GM19463 (cell line): ENCODE results near the gene C11orf58.

Source experiments
- ATAC-seq: cut with Tn5 transposase; IDR thresholded peaks from one replicate; pipeline ENCODE4 v1.9.1; 2021; ENCODE audit warnings: mild to moderate bottlenecking, moderate library complexity; ENCODE audit not compliant: unreplicated experiment

C11orf58 gene

GRCh38 chr11:16784666-16785065, 46.2 kb downstream of the C11orf58 start:
- ATAC-seq, result no peak

DNA sequence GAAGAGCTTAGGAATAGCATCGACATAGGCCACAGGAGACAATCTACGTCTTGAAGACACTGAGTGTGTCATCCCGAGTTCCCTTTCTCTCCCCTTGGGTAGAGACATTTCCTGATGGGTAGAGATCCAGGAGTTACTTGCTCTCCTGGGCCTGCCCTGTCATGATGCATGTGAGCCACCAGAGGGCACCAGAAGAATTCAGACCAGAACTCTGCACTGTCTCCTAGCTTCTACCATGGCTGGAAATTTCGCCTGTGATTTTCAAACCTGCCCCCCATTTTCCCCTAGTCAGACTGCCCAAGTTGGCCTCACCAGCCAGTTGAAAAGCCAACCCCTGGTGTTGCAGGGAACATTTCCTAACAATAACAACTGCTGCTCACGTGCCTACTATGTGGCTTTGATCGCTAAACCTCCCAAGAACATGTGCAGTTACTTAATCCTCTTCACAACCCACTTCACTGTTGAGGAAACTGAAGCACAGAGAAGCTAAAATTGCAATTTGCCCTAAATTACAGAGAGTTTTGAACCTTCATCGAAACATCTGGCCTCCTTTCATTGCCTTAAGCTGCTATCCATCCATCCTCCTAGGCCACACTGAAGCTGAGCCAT, 47.2 kb downstream of the C11orf58 start:
- ATAC-seq, result peak; percentile 83

DNA sequence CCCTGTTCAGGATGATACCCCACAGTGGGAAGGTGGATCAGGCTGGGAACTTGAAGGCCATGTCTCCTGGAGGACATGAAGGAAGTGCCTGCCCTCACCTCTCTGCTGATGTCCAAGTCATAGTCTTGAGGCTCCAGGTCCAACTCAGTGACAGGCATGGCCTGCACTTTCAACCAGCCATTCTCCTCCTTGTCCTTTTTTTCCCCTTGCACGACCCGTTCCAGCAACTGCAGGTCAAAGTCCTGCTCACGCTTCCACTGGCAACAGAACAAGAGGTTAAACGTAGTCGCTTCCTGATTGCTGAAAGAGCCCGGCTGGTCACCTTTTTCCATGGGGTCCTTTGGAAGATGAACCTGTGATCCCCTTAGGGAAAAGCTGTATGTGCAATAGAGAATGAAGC, 47.7 kb downstream of the C11orf58 start:
- no peak for ATAC-seq

GRCh38 chr11:16787035-16787742, 48.7 kb downstream of the C11orf58 start:
- ATAC-seq, result no peak

DNA sequence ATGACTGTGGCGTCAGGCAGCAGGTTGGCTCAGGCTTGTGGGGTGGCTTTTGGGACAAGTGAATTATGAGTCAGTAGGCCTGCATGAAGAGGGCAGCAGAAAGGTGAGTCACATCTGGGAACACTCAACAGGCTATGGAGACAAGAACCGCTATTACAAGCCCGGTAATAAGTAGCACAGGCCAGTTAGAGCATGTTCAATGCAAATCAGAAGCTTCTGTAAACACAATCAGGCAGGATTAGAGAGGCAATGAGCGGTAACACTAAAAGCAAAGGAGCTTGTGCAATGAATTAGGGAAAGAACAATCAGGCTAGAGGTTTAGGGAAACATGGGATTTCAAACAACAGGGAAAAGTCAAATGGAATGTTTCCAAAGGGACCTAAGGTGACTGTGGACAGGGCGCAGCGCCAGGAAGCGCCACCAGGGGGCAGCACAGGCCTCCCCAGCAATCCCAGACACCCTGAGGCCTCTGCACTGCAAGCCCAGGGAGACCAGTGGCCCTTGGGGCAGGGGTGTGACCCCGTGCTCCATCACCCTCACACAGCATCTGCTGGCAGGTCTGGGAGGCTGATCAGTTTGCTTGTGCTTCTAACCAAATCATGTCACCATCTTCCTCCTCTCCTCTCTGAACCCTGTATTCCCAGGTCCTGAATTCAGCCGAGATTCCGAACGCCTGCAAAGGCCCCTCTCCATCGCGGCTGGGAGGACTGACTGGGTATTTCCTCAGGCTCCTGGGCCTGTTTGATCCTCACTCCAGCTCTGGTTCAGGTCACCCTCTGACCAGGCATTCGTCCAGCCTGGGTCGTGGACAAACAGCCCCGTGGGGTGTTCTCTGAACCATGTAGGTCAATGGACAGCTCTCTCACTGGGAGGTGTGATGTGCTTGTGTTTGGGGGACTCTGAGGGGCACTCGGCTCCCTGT, 50.0 kb downstream of the C11orf58 start:
- peak; percentile 77 for ATAC-seq

- ATAC-seq, result no peak
Measured at GRCh38 chr11:16789063-16789420, 50.6 kb downstream of the C11orf58 start.

DNA sequence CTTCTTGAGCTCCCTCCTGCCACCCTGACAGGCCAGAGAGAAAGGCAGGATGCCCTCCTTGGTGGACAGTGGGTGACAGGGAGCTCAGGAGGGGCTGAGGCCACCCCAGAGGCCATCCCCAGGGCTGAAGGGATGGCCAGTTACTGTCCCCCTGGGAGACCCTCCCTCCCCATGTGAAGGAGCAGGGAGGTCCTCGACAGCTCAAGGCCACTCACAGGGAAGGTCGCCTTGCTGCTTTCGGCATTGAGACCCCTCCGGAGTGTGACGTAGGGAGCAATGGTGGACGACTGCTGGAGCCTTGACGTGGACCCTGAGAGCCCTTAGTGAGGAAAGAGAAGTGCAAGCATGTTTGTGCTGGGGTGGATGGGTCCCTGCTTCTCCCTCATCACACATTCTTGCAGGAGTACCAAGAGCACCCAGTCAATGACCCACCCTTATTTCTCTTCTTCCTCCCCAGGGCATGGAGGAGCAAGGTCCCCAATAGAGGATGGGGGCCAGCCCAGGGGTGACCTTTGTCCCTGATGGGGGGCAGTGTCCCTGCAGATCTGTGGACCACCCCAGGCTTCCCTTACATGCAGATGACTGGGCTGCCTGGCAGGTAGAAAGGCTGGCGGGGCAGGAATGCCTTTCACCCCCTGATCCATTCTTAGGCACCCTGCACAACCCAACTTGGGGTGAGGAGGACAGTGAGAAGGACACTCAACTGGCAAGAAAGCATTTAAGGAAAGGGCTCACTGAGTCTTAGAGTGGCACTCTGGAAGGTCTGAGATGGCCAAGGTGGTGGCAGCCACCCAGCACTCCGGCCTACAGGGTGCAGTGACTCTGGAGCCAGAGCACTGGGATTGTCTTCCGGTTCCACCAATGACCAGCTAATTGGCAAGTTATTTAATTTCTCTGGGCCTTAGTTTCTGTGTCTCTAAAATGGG, 51.4 kb downstream of the C11orf58 start:
- no peak for ATAC-seq

DNA sequence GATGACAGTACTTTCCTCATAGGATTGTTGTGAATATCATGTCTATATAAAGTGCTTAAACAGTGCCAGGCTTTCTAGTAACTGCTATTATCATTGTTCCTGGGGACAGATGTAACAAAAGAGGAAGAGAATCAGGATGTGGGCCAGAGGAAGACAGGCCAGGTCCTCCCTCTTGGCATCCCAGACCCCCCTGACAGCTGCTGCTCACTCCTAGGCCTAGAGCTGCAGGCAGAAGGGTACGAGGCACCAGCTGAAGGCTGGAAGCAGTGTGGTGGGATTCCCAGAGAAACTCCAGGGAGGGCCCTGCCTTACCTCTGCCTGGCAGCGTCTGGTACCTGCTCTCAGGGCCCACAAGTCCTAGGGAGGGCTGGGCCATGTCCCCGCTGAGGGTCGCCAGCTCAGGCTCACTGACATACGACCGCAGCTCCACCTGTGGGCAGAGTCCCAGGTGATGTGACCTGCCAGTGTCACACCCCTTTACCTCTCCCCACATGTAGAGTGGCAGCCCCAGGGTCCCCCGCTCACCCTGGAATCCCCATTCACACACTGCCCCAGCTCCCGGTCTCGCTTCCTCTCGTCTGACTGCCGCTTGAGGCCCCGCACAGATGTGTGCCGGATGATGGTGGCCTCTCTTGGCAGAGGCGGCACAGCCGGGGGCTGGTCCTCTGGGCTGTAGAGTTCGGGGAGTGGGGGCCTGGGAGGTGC, 52.2 kb downstream of the C11orf58 start:
- no peak for ATAC-seq

GRCh38 chr11:16791191-16791961, 52.9 kb downstream of the C11orf58 start:
- no peak for ATAC-seq

GRCh38 chr11:16792426-16792825, 54.0 kb downstream of the C11orf58 start:
- ATAC-seq, result no peak

- no peak for ATAC-seq
Measured at GRCh38 chr11:16793009-16793408, 54.6 kb downstream of the C11orf58 start.

- ATAC-seq, result no peak
Measured at GRCh38 chr11:16793511-16793910, 55.1 kb downstream of the C11orf58 start.

- ATAC-seq, result no peak
Measured at GRCh38 chr11:16794047-16794818, 55.8 kb downstream of the C11orf58 start.

DNA sequence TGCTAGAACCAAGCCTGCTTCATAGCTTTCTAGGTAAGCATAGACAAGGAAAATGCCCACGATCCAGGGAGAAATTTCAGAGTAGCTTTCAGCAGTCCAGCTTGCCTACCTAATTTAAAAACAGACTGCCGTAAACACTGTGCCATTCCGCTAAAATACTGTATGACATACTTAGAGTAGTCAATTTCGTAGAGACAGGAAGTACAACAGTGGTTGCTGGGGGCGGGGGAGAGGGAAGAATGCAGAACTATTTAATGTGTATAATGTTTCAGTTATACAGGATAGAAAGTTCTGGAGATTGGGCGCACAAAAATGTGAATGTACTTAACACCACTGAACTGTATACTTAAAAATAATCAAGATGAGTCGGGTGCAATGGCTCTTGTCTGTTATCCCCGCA, 56.7 kb downstream of the C11orf58 start:
- no peak for ATAC-seq

- ATAC-seq, result no peak
Measured at GRCh38 chr11:16796311-16796710, 57.9 kb downstream of the C11orf58 start.

DNA sequence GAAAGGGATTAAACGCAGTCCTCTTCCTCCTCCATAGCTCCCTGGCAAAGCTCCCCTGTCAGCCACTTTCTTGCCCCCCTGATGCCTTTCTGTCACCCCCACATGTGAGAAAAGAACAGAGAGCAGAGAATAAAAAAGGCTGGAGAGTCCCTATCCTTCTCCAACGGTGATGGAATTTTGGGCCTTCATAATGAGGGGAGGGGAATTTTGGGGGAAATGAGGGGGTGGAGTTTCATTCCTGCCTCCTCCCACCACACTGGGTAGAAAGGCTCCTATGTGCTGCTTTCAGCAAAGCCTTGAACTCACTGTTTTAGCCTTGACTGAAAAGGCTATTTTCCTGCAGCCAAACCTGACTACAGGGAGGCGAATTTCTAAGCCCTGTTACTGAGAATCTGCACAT, 59.3 kb downstream of the C11orf58 start:
- no peak for ATAC-seq

GRCh38 chr11:16799221-16799620, 60.8 kb downstream of the C11orf58 start:
- ATAC-seq, result no peak

- ATAC-seq, result no peak
Measured at GRCh38 chr11:16799890-16800289, 61.4 kb downstream of the C11orf58 start.

DNA sequence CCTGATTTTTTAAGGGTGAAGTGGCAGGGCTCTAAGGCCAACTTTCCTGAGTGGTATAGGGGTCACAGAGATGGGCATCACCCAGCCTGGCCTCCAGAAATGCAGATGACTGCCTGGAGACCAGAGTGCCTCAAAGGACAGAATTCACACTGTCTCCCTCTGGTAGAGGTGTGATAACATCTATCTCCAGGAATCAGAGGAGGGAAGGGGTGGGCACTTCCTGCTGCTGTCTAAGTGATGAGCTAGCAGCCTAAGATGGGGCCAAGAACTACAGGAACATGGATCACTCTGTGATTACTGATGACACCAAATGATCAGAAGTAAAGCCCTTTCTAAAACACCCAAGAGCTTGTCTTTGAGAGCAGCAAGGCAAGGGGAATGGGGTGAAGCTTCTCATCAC, 61.9 kb downstream of the C11orf58 start:
- no peak for ATAC-seq
